Activated B cell treated with CpG ODN at 0.5 μM for 24 hours (primary cell): ENCODE measurements around the gene FGF23. TPM values are rescaled to one million over a fixed set of nuclear protein-coding genes. Genes with fewer than 3 reads are reported as not detected.

ENCODE experiments used
- ATAC-seq: fragments of 200-7000 bp; cut with Tn5 transposase; one replicate; pipeline ENCODE4 v1.10.0; 2021; ENCODE audit warnings: low read depth, mild to moderate bottlenecking, moderate library complexity
- CTCF ChIA-PET: fragments of 350-600 bp; sonication (Branson Sonifier 250); formaldehyde crosslinking; loops from one replicate; lab custom pipeline; 2021; ENCODE audit warnings: antibody characterized with exemption; lab: Charles Lee
- POLR2A ChIA-PET: fragments of 350-600 bp; sonication (Branson Sonifier 250); formaldehyde crosslinking; loops from one replicate; lab custom pipeline; 2021; ENCODE audit warnings: antibody characterized with exemption; lab: Charles Lee
- DNase-seq: peaks from one replicate; pipeline ENCODE4 v3.0.0; 2022
- H3K27ac Mint-ChIP-seq: one replicate; pipeline ENCODE4 v1.8.0; 2020; ENCODE audit warnings: mixed read lengths
- H3K27me3 Mint-ChIP-seq: one replicate; pipeline ENCODE4 v1.8.0; 2021; ENCODE audit warnings: mixed read lengths
- H3K36me3 Mint-ChIP-seq: one replicate; pipeline ENCODE4 v1.8.0; 2021; ENCODE audit warnings: low read depth, mixed read lengths
- H3K4me1 Mint-ChIP-seq: one replicate; pipeline ENCODE4 v1.8.0; 2021; ENCODE audit warnings: mixed read lengths
- H3K4me3 Mint-ChIP-seq: one replicate; pipeline ENCODE4 v1.8.0; 2020; ENCODE audit warnings: mild to moderate bottlenecking, mixed read lengths
- H3K9me3 Mint-ChIP-seq: one replicate; pipeline ENCODE4 v1.8.0; 2020; ENCODE audit warnings: mixed read lengths
- CTCF ChIP-seq: fragments of 200-600 bp; IDR thresholded peaks from one replicate; pipeline ENCODE4 v1.8.0; 2022; ENCODE audit warnings: antibody characterized with exemption, mild to moderate bottlenecking
- intact Hi-C: fragments of 100-400 bp; cut with micrococcal nuclease; formaldehyde crosslinking; loops from one replicate; pipeline ENCODE4 v1.15.1; 2024
- total RNA-seq: library from RNA; stranded (reverse); gene quantifications from 2 replicates; pipeline ENCODE4 v1.2.3, GENCODE V29; 2022

Gene FGF23
- total RNA-seq, 1 donor from 2014 or later: not detected

GRCh38 chr12:4378772-4379171 is 740 bp downstream of the FGF23 start:
- Mint-ChIP-seq H3K27ac (no peak overlapping the region), H3K9me3 (no peaks in the 10 kb centered on the region), H3K4me1 (no peaks in the 10 kb centered on the region), H3K36me3 (no peaks in the 10 kb centered on the region), H3K27me3 (peaks cover 21% of the 10 kb centered on the region), H3K4me3 (no peak overlapping the region)
- intact Hi-C loops: no loop called here
- DNase-seq (no peak), ATAC-seq (no peak)
- ChIA-PET POLR2A (no interaction called here), CTCF (no interaction called here)
- TF ChIP-seq CTCF: no peak

GRCh38 chr12:4375449-4375848 is 4.1 kb downstream of the FGF23 start:
- Mint-ChIP-seq H3K36me3 (no peaks in the 10 kb centered on the region), H3K4me1 (no peaks in the 10 kb centered on the region), H3K27me3 (peaks cover 28% of the 10 kb centered on the region), H3K9me3 (no peaks in the 10 kb centered on the region), H3K4me3 (no peak overlapping the region), H3K27ac (no peak overlapping the region)
- CTCF ChIA-PET: no interaction called here
- no peak for DNase-seq
- ATAC-seq: no peak
- POLR2A ChIA-PET: no interaction called here
- intact Hi-C loops: no loop called here
- TF ChIP-seq CTCF: no peak

DNA sequence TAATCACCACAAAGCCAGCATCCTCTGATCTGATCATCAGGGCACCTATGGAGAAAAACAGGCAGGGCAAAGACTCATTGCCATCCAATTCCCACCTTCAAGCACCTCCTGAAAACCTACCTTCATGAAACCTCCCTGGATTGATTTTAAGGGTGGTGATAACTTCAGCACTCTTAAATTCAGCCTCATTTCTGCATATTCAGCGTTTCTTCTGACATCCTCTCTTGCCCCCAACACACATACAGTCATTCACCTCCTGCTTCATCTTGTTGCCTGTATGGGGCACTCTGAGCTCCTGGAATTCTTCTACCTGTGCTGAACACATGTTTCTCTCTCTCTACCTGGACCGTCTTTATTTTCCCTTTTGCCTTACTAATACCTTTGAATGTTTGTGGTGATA is 6.9 kb downstream of the FGF23 start:
- ChIA-PET CTCF (no interaction called here), POLR2A (no interaction called here)
- ATAC-seq: no peak
- no peak overlapping the region for H3K4me3 Mint-ChIP-seq
- no peak overlapping the region for H3K27ac Mint-ChIP-seq
- intact Hi-C loops: no loop called here
- H3K9me3 Mint-ChIP-seq: no peaks in the 10 kb centered on the region
- H3K4me1 Mint-ChIP-seq: no peaks in the 10 kb centered on the region
- no peak for TF ChIP-seq CTCF
- DNase-seq: no peak
- H3K27me3 Mint-ChIP-seq: peaks cover 27% of the 10 kb centered on the region
- no peaks in the 10 kb centered on the region for H3K36me3 Mint-ChIP-seq

GRCh38 chr12:4370265-4370664 is 9.2 kb downstream of the FGF23 start:
- H3K9me3 Mint-ChIP-seq: no peaks in the 10 kb centered on the region
- H3K27me3 Mint-ChIP-seq: peaks cover 35% of the 10 kb centered on the region
- DNase-seq: no peak
- H3K36me3 Mint-ChIP-seq: no peaks in the 10 kb centered on the region
- TF ChIP-seq CTCF: no peak
- no peak overlapping the region for H3K4me3 Mint-ChIP-seq
- intact Hi-C loops: no loop called here
- ATAC-seq: no peak
- H3K27ac Mint-ChIP-seq: no peak overlapping the region
- CTCF ChIA-PET: no interaction called here
- POLR2A ChIA-PET: no interaction called here
- H3K4me1 Mint-ChIP-seq: no peaks in the 10 kb centered on the region

- POLR2A ChIA-PET: interaction anchor here (0.6 kb wide), 1 partner anchor 1061 kb away, joined by 3 read pairs; no protein-coding TSS in a partner anchor
- H3K4me3 Mint-ChIP-seq: no peak overlapping the region
- DNase-seq: no peak
- no peaks in the 10 kb centered on the region for H3K4me1 Mint-ChIP-seq
- CTCF ChIA-PET: no interaction called here
- H3K27me3 Mint-ChIP-seq: peaks cover 32% of the 10 kb centered on the region
- intact Hi-C loops: no loop called here
- no peaks in the 10 kb centered on the region for H3K36me3 Mint-ChIP-seq
- H3K27ac Mint-ChIP-seq: no peak overlapping the region
- no peaks in the 10 kb centered on the region for H3K9me3 Mint-ChIP-seq
- TF ChIP-seq CTCF: no peak
- ATAC-seq: no peak
Observed at GRCh38 chr12:4369548-4369947, 10.0 kb downstream of the FGF23 start.
